Hepatocyte (in vitro differentiated cells): Measurements from ENCODE around the gene CCL18.

ENCODE experiments used
- CTCF ChIP-seq: fragments of 200-600 bp; sonication (generic); IDR thresholded peaks from 2 replicates; pipeline ENCODE4 v1.5.1; 2016; ENCODE audit warnings: antibody characterized with exemption, mild to moderate bottlenecking; ENCODE audit not compliant: poor library complexity
- EZH2 ChIP-seq: fragments of 200-600 bp; sonication (generic); IDR thresholded peaks from 2 replicates; pipeline ENCODE4 v1.6.1; 2016; ENCODE audit warnings: antibody characterized with exemption, mild to moderate bottlenecking, borderline replicate concordance

- no peak for TF ChIP-seq CTCF
- no peak for TF ChIP-seq EZH2
These were observed 22.7 kb downstream of the CCL18 start for GRCh38 chr17:36086791-36087190.
